HepG2 (cell line): ENCODE measurements around the gene TOP2A. TPM values are rescaled to one million over a fixed set of nuclear protein-coding genes. Genes with fewer than 3 reads are reported as not detected.

Source experiments
- BORCS8-MEF2B ChIP-seq: sonication (generic); formaldehyde crosslinking; IDR thresholded peaks from 2 replicates; pipeline ENCODE4 v1.8.0; 2022; ENCODE audit warnings: mild to moderate bottlenecking, missing genetic modification reagents
- CAMTA2 ChIP-seq: sonication (generic); formaldehyde crosslinking; IDR thresholded peaks from 2 replicates; pipeline ENCODE4 v1.4.0; 2020; ENCODE audit warnings: mild to moderate bottlenecking, missing genetic modification reagents, borderline replicate concordance
- CHCHD3 ChIP-seq: sonication (generic); formaldehyde crosslinking; IDR thresholded peaks from 2 replicates; pipeline ENCODE4 v1.8.0; 2022; ENCODE audit warnings: mild to moderate bottlenecking, missing genetic modification reagents, moderate library complexity
- FIP1L1 ChIP-seq: fragments of 200-400 bp; formaldehyde crosslinking; IDR thresholded peaks from 2 replicates; pipeline ENCODE4 v1.6.1; 2018; ENCODE audit warnings: low read depth, mild to moderate bottlenecking, low read length, moderate library complexity, borderline replicate concordance; ENCODE audit not compliant: insufficient read depth
- GTF2F1 ChIP-seq: fragments of 150-350 bp; IDR thresholded peaks from 2 replicates; pipeline ENCODE4 v1.6.1; 2014; ENCODE audit warnings: low read length
- KLF6 ChIP-seq: IDR thresholded peaks from 2 replicates; pipeline ENCODE4 v1.8.0; 2016; ENCODE audit warnings: missing biosample characterization, missing genetic modification reagents
- MXD4 ChIP-seq: IDR thresholded peaks from 2 replicates; pipeline ENCODE4 v1.6.1; 2016; ENCODE audit warnings: mild to moderate bottlenecking, missing biosample characterization, missing genetic modification reagents
- NBN ChIP-seq: fragments of 450-650 bp; conservative IDR thresholded peaks from 2 replicates; pipeline ENCODE4 v1.6.1; 2017
- NFIC ChIP-seq: IDR thresholded peaks from 2 replicates; pipeline ENCODE4 v1.6.1; 2012; ENCODE audit warnings: mild to moderate bottlenecking, low read length, inconsistent platforms
- NFYC ChIP-seq: IDR thresholded peaks from 2 replicates; pipeline ENCODE4 v1.6.1; 2016; ENCODE audit warnings: missing genetic modification reagents, missing compliant biosample characterization
- PLSCR1 ChIP-seq: sonication (generic); formaldehyde crosslinking; IDR thresholded peaks from 2 replicates; pipeline ENCODE4 v1.5.0; 2020; ENCODE audit warnings: missing genetic modification reagents, mild to moderate bottlenecking, borderline replicate concordance
- RBM39 ChIP-seq: fragments of 200-400 bp; formaldehyde crosslinking; IDR thresholded peaks from one replicate; pipeline ENCODE4 v1.6.1; 2018; ENCODE audit warnings: antibody characterized with exemption, mild to moderate bottlenecking, low read depth, low read length; ENCODE audit not compliant: poor library complexity, severe bottlenecking
- RXRB ChIP-seq: IDR thresholded peaks from 2 replicates; pipeline ENCODE4 v1.6.1; 2016; ENCODE audit warnings: borderline replicate concordance, missing genetic modification reagents, missing compliant biosample characterization
- SIX4 ChIP-seq: sonication (generic); formaldehyde crosslinking; IDR thresholded peaks from 2 replicates; pipeline ENCODE4 v1.4.0; 2020; ENCODE audit warnings: missing genetic modification reagents
- SNRNP70 ChIP-seq: fragments of 200-400 bp; formaldehyde crosslinking; IDR thresholded peaks from 2 replicates; pipeline ENCODE4 v1.6.1; 2017; ENCODE audit warnings: mild to moderate bottlenecking, low read depth, low read length, moderate library complexity
- TFDP1 ChIP-seq: IDR thresholded peaks from 2 replicates; pipeline ENCODE4 v1.6.1; 2016; ENCODE audit warnings: missing compliant biosample characterization, missing genetic modification reagents, borderline replicate concordance
- U2AF1 ChIP-seq: fragments of 200-400 bp; formaldehyde crosslinking; optimal IDR thresholded peaks from 2 replicates; pipeline ENCODE3; 2017; ENCODE audit warnings: mild to moderate bottlenecking, low read depth, low read length
- YY1 ChIP-seq: IDR thresholded peaks from 2 replicates; pipeline ENCODE4 v1.6.1; 2011; ENCODE audit warnings: low read length, low read depth, moderate library complexity, mild to moderate bottlenecking; ENCODE audit not compliant: insufficient read depth, insufficient replicate concordance
- ZBTB3 ChIP-seq: sonication (generic); formaldehyde crosslinking; IDR thresholded peaks from 2 replicates; pipeline ENCODE4 v1.4.0; 2020; ENCODE audit warnings: low read depth, mild to moderate bottlenecking, moderate library complexity, missing genetic modification reagents, borderline replicate concordance
- ZNF224 ChIP-seq: sonication (generic); formaldehyde crosslinking; IDR thresholded peaks from 2 replicates; pipeline ENCODE4 v1.5.0; 2020; ENCODE audit warnings: mild to moderate bottlenecking, missing genetic modification reagents
- ZNF274 ChIP-seq: sonication (generic); formaldehyde crosslinking; IDR thresholded peaks from 2 replicates; pipeline ENCODE4 v1.5.1; 2020; ENCODE audit warnings: mild to moderate bottlenecking, missing genetic modification reagents
- ZNF343 ChIP-seq: sonication (generic); formaldehyde crosslinking; IDR thresholded peaks from 2 replicates; pipeline ENCODE4 v1.4.0; 2020; ENCODE audit warnings: mild to moderate bottlenecking, missing genetic modification reagents
- ZNF460 ChIP-seq: sonication (generic); formaldehyde crosslinking; IDR thresholded peaks from 2 replicates; pipeline ENCODE4 v1.5.1; 2020; ENCODE audit warnings: missing genetic modification reagents, mild to moderate bottlenecking, borderline replicate concordance
- ZNF660 ChIP-seq: sonication (generic); formaldehyde crosslinking; IDR thresholded peaks from 2 replicates; pipeline ENCODE4 v1.5.1; 2020; ENCODE audit warnings: mild to moderate bottlenecking, low read depth, missing genetic modification reagents, borderline replicate concordance
- ZNF788 ChIP-seq: sonication (generic); formaldehyde crosslinking; IDR thresholded peaks from 2 replicates; pipeline ENCODE4 v1.5.0; 2020; ENCODE audit warnings: mild to moderate bottlenecking, missing genetic modification reagents, borderline replicate concordance
- polyA plus RNA-seq, 8 experiments: library from polyadenylated mRNA; depleted of rRNA in 3 of 8; stranded (reverse) in 7 of 8; unstranded in 1 of 8; fragments of >200 nt; fragmentation: Illumina TruSeq in 4 of 8; extraction: Trizol in 4 of 8; gene quantifications; 2 replicates each; pipeline versions ENCODE4 v1.2.1 to v1.2.3, GENCODE V29; 2011 to 2016; ENCODE audit warnings: low read depth in 4 of 8, missing spikeins in 1 of 8, mixed read lengths in 1 of 8; ENCODE audit not compliant: insufficient read depth in 1 of 8
- total RNA-seq, 5 experiments: library from RNA; depleted of rRNA; stranded (reverse); fragments of >200 nt; fragmentation: Illumina TruSeq; extraction: Trizol; gene quantifications; 2 replicates each; pipeline ENCODE4 v1.2.3, GENCODE V29; 2016; ENCODE audit warnings: low read depth in 1 of 5
- TF ChIP-seq, protein P1 (sequence below): sonication (generic); formaldehyde crosslinking; IDR thresholded peaks from 2 replicates; pipeline ENCODE4 v1.5.0; 2020; ENCODE audit warnings: missing genetic modification reagents

TOP2A gene
- total and polyA plus RNA-seq, 2 of the 13 experiments (the other 11 are each of a cell fraction or from before 2014, with no cell fraction given), result 108 to 327 TPM

DNA sequence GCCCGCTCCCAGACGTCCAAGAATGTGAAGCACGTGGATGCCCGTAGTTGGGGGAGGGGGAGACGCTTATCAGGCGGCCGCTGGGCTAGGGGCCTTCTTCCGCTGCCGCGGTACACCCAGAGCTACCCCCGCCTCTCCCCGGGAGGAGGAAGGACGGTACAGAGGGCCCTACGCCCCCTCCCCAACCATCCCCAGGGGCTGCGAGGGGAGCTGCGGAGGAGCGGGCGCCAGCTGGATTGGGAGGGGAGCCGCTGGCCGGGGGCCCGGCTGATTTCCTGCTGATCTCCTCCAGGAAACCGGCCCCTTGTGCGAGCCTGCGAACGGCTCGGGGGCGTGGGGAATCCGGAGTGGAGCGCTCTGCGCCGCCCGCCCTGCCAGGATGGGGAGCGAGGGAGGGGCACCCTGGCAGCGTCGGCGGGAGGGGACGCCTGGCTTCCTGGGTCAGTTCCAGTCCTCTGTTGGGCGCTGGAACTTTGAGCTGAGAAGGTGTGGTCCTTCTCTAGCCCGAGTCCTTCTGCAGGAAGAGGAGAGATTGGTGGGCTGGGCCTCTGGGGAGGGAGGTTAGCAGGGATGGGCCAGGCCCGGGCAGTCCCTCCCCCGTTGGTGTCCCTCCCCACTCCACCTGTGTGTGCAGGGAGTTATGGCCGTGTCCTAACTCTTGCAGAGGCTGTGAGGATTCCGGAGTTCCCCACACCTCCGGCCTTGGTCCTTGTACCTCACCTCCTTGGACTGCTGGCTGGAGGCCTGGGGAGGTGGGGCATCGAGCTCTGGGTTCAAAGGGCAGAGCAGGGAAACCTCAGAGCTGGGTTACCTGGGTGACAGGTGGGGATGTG is 72.3 kb downstream of the TOP2A start (continued):
- TF ChIP-seq PLSCR1 (CRISPR knock-in tag) (no peak), CAMTA2 (CRISPR knock-in tag) (no peak), SNRNP70 (no peak), ZBTB3 (no peak; the same call in 1 of the 2 replicates), NFIC (no peak), YY1 (no peak), ZNF660 (CRISPR knock-in tag) (no peak), ZNF274 (peak; percentile 81; the same call in 1 of the 2 replicates), NFYC (peak; percentile 40), KLF6 (CRISPR knock-in tag) (0 out of 2 replicates have a peak, but pooled peaks have one; percentile 15), SIX4 (no peak), ZNF460 (CRISPR knock-in tag) (0 out of 2 replicates have a peak, but pooled peaks have one; percentile 35), U2AF1 (no peak), GTF2F1 (no peak), TFDP1 (CRISPR knock-in tag) (peak; percentile 56; the same call in 1 of the 2 replicates), ZNF788 (peak; percentile 78; the same call in 1 of the 2 replicates), NBN (no peak), CHCHD3 (CRISPR knock-in tag) (0 out of 2 replicates have a peak, but pooled peaks have one; percentile 75), BORCS8-MEF2B (CRISPR knock-in tag) (peak; percentile 7; the same call in 1 of the 2 replicates), RXRB (peak; percentile 63), FIP1L1 (0 out of 2 replicates have a peak, but pooled peaks have one; percentile 72), RBM39 (peak; percentile 97), MXD4 (CRISPR knock-in tag) (peak; percentile 67), ZNF224 (peak; percentile 7; the same call in 1 of the 2 replicates), ZNF343 (CRISPR knock-in tag) (peak; percentile 59)
- TF ChIP-seq, protein P1, sequence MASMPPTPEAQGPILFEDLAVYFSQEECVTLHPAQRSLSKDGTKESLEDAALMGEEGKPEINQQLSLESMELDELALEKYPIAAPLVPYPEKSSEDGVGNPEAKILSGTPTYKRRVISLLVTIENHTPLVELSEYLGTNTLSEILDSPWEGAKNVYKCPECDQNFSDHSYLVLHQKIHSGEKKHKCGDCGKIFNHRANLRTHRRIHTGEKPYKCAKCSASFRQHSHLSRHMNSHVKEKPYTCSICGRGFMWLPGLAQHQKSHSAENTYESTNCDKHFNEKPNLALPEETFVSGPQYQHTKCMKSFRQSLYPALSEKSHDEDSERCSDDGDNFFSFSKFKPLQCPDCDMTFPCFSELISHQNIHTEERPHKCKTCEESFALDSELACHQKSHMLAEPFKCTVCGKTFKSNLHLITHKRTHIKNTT (CRISPR knock-in tag), result no peak
